ENCODE measurements around the gene ENTPD2.

- TF ChIP-seq CTCF (IDR thresholded peaks at IDR 0.05), result no peak
- TF ChIP-seq POLR2A (IDR thresholded peaks at IDR 0.05), result no peak
These were observed 31.2 kb downstream of the ENTPD2 start for GRCh38 chr9:137022662-137023008.
